SK-N-SH treated with all-trans-retinoic acid at 6 μM for 48 hours (cell line): ENCODE results near the gene KLF13.

ENCODE experiments used
- ARNTL ChIP-seq: fragments of 450-650 bp; formaldehyde crosslinking; IDR thresholded peaks from 2 replicates; pipeline ENCODE4 v1.5.0; 2020; ENCODE audit warnings: low read depth, mild to moderate bottlenecking, moderate library complexity, borderline replicate concordance
- OSR1 ChIP-seq: fragments of 250-450 bp; sonication (Bioruptor Pico); IDR thresholded peaks from 2 replicates; pipeline ENCODE4 v1.8.0; 2022; ENCODE audit warnings: moderate library complexity, mild to moderate bottlenecking, inconsistent platforms
- RARB ChIP-seq: fragments of 250-450 bp; sonication (Bioruptor Pico); IDR thresholded peaks from 2 replicates; pipeline ENCODE4 v1.8.0; 2021; ENCODE audit warnings: mild to moderate bottlenecking, moderate library complexity
- TOX ChIP-seq: fragments of 250-450 bp; sonication (Bioruptor Pico); IDR thresholded peaks from 2 replicates; pipeline ENCODE4 v1.8.0; 2021; ENCODE audit warnings: mild to moderate bottlenecking, moderate library complexity, borderline replicate concordance
- ZFP3 ChIP-seq: fragments of 250-450 bp; sonication (Bioruptor Pico); IDR thresholded peaks from 2 replicates; pipeline ENCODE4 v1.5.0; 2020; ENCODE audit warnings: mild to moderate bottlenecking, moderate library complexity

DNA sequence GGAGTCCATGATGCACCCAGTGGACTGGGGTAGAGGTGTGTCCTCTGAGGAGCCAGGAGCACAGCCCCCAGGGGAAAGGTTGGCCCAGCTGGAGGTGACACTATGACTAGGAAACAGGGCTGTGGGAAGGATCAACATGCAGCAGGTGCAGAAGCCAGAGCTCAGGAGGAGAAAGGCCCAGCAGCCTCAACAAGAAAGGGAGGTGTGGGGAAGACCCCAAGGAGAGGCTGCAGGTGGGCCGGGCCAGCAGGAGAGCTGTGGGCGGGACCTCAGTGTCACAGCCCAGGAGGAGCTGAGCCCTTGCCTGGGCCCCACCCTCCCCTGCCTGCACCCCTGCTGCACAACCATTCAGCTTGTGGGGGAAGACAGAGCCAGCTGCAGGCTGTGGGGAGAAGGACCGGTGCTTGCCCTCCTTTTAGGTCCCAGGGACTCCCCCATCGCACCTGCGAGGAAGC, 18.4 kb upstream of the KLF13 start:
- TF ChIP-seq ZFP3 (CRISPR knock-in tag): no peak
- no peak for TF ChIP-seq ARNTL (CRISPR knock-in tag)
- no peak for TF ChIP-seq TOX
- no peak for TF ChIP-seq RARB (CRISPR knock-in tag)
- no peak for TF ChIP-seq OSR1 (CRISPR knock-in tag)
